Esophagus muscularis mucosa (tissue), 4 donors: ENCODE results near the gene RIN3.

Experiments used
- EP300 ChIP-seq: sonication (generic); formaldehyde crosslinking; IDR thresholded peaks from one replicate; pipeline ENCODE4 v1.6.1; 2017; ENCODE audit warnings: antibody characterized with exemption
- POLR2A ChIP-seq: fragments of 450-650 bp; IDR thresholded peaks from one replicate; pipeline ENCODE4 v1.6.1; 2017; ENCODE audit warnings: antibody characterized with exemption, moderate library complexity, mild to moderate bottlenecking, low read depth
- POLR2AphosphoS5 ChIP-seq, 2 donors: sonication (generic); formaldehyde crosslinking; IDR thresholded peaks; one replicate each; pipeline ENCODE4 v1.6.1; 2017; ENCODE audit warnings: antibody characterized with exemption in 2 of 2
- TF ChIP-seq, protein P1 (sequence below), 3 experiments: fragments of 200-600 bp in 2 of 3; fragments of 450-650 bp in 1 of 3; sonication (generic) in 2 of 3; IDR thresholded peaks; one replicate each; pipeline ENCODE4 v1.5.1; 2017 to 2019; ENCODE audit warnings: antibody characterized with exemption in 3 of 3, mild to moderate bottlenecking in 2 of 3, moderate library complexity in 1 of 3

DNA sequence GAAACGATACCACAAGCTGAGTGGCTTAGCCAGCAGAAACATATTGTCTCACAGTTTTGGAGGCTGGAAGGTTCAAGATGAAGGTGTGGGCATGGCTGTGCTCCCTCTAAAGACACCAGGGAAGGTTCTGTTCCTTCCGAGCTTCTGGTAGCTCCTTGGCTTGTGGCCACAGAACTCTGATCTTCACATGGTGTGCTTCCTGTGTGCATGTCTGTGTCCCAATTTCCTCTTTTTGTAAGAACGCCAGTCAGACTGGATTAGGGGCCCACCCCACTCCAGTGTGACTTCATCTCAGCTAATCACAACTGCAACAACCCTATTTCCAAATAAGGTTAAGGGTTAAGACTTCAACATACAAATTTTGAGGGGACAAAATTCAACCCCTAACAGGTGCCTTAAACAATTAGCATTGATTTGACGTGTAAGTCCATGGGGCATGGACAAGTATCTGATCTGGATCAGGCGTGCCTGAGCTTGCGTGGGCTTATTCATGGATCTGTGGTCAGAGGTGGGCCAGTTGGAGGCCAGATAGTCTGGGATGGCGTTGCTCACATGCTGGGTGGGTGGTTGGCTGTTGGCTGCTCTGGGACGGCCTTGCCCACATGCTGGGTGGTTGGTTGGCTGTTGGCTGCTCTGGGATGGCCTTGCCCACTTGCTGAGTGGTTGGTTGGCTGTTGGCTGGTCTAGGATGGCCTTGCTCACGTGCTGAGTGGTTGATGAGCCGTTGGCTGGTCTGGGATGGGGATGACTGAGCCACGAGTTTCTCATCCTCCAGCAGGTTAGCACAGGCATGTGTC, 146.4 kb downstream of the RIN3 start:
- TF ChIP-seq POLR2A (no peak), POLR2AphosphoS5 (IDR thresholded peaks at IDR 0.05) (peak; percentile 47 to 55), EP300 (no peak)
- TF ChIP-seq, protein P1, sequence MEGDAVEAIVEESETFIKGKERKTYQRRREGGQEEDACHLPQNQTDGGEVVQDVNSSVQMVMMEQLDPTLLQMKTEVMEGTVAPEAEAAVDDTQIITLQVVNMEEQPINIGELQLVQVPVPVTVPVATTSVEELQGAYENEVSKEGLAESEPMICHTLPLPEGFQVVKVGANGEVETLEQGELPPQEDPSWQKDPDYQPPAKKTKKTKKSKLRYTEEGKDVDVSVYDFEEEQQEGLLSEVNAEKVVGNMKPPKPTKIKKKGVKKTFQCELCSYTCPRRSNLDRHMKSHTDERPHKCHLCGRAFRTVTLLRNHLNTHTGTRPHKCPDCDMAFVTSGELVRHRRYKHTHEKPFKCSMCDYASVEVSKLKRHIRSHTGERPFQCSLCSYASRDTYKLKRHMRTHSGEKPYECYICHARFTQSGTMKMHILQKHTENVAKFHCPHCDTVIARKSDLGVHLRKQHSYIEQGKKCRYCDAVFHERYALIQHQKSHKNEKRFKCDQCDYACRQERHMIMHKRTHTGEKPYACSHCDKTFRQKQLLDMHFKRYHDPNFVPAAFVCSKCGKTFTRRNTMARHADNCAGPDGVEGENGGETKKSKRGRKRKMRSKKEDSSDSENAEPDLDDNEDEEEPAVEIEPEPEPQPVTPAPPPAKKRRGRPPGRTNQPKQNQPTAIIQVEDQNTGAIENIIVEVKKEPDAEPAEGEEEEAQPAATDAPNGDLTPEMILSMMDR (IDR thresholded peaks at IDR 0.05) = no peak
